ENCODE results near the gene TFE3.

Gene TFE3

GRCh38 chrX:49059681-49060085, 16.5 kb upstream of the TFE3 start:
- Histone ChIP-seq H3K9me3 (ENCODE audit: control insufficient read depth, insufficient read depth, low read length) (no peaks in the 10 kb centered on the region), H3K9me2 (replicated peaks; ENCODE audit: control insufficient read depth, low read length) (no peaks in the 10 kb centered on the region), H3K36me3 (ENCODE audit: control insufficient read depth, low read length) (no peaks in the 10 kb centered on the region), H3K79me2 (ENCODE audit: control insufficient read depth, low read length) (no peaks in the 10 kb centered on the region), H3K4me1 (ENCODE audit: control insufficient read depth, low read length) (no peaks in the 10 kb centered on the region), H3K4me3 (ENCODE audit: low read length) (no peak overlapping the region), H3K27me3 (ENCODE audit: control insufficient read depth, low read length) (peaks cover 2% of the 10 kb centered on the region), H3K27ac (ENCODE audit: low read depth, low read length) (no peak overlapping the region), H3F3A (ENCODE audit: control insufficient read depth, insufficient read depth) (no peaks in the 10 kb centered on the region), H4K20me1 (ENCODE audit: control insufficient read depth, insufficient read depth, low read depth, low read length) (no peaks in the 10 kb centered on the region), H3K4me2 (ENCODE audit: low read length) (no peak overlapping the region)
- TF ChIP-seq CTCF (IDR thresholded peaks at IDR 0.05; ENCODE audit: low read depth, low read length, poor library complexity, severe bottlenecking), result no peak
- TF ChIP-seq EZH2phosphoT487 (IDR thresholded peaks at IDR 0.05; ENCODE audit: borderline replicate concordance, low read length), result no peak

- Histone ChIP-seq H4K20me1 (ENCODE audit: control insufficient read depth, insufficient read depth, low read depth, low read length) (no peaks in the 10 kb centered on the region), H3F3A (ENCODE audit: control insufficient read depth, insufficient read depth) (no peaks in the 10 kb centered on the region), H3K9me3 (ENCODE audit: control insufficient read depth, insufficient read depth, low read length) (no peaks in the 10 kb centered on the region), H3K36me3 (ENCODE audit: control insufficient read depth, low read length) (no peaks in the 10 kb centered on the region), H3K27ac (ENCODE audit: low read depth, low read length) (no peak overlapping the region), H3K4me1 (ENCODE audit: control insufficient read depth, low read length) (no peaks in the 10 kb centered on the region), H3K9me2 (replicated peaks; ENCODE audit: control insufficient read depth, low read length) (no peaks in the 10 kb centered on the region), H3K4me2 (ENCODE audit: low read length) (no peak overlapping the region), H3K27me3 (ENCODE audit: control insufficient read depth, low read length) (peaks cover 6% of the 10 kb centered on the region), H3K4me3 (ENCODE audit: low read length) (no peak overlapping the region), H3K79me2 (ENCODE audit: control insufficient read depth, low read length) (no peaks in the 10 kb centered on the region)
- no peak for TF ChIP-seq CTCF (IDR thresholded peaks at IDR 0.05; ENCODE audit: low read depth, low read length, poor library complexity, severe bottlenecking)
- TF ChIP-seq EZH2phosphoT487 (IDR thresholded peaks at IDR 0.05; ENCODE audit: borderline replicate concordance, low read length), result no peak
Measured at GRCh38 chrX:49059201-49059600, 16.0 kb upstream of the TFE3 start.

- TF ChIP-seq EZH2phosphoT487 (IDR thresholded peaks at IDR 0.05; ENCODE audit: borderline replicate concordance, low read length) (no peak), CTCF (IDR thresholded peaks at IDR 0.05; ENCODE audit: low read depth, low read length, poor library complexity, severe bottlenecking) (no peak)
- Histone ChIP-seq H3K9me2 (replicated peaks; ENCODE audit: control insufficient read depth, low read length) (no peaks in the 10 kb centered on the region), H3K27ac (ENCODE audit: low read depth, low read length) (no peak within 1 kb of the TSS), H3K4me3 (ENCODE audit: low read length) (no peak within 1 kb of the TSS), H3K4me2 (ENCODE audit: low read length) (no peak within 1 kb of the TSS), H3K27me3 (ENCODE audit: control insufficient read depth, low read length) (peaks cover 10% of the 10 kb centered on the region), H3K9me3 (ENCODE audit: control insufficient read depth, insufficient read depth, low read length) (no peaks in the 10 kb centered on the region), H3K36me3 (ENCODE audit: control insufficient read depth, low read length) (no peaks in the 10 kb centered on the region), H3F3A (ENCODE audit: control insufficient read depth, insufficient read depth) (no peaks in the 10 kb centered on the region), H4K20me1 (ENCODE audit: control insufficient read depth, insufficient read depth, low read depth, low read length) (no peaks in the 10 kb centered on the region), H3K79me2 (ENCODE audit: control insufficient read depth, low read length) (no peaks in the 10 kb centered on the region), H3K4me1 (ENCODE audit: control insufficient read depth, low read length) (no peaks in the 10 kb centered on the region)
Measured at GRCh38 chrX:49058794-49059193, 15.6 kb upstream of the TFE3 start, which contains the start of gene CCDC120. Gene CCDC120, plus strand, starts transcription at chrX:49058999. Its CDS starts 3,043 bp downstream, at chrX:49062042.

Data from DOHH2 (cell line).